Measurements from ENCODE around the gene SLC7A5. TPM values are rescaled to one million over a fixed set of nuclear protein-coding genes. Genes with fewer than 3 reads are reported as not detected.

The SLC7A5 gene
- total and polyA plus RNA-seq, 2 of the 13 experiments (the other 11 are each of a cell fraction or from before 2014, with no cell fraction given): 79.6 to 155 TPM

DNA sequence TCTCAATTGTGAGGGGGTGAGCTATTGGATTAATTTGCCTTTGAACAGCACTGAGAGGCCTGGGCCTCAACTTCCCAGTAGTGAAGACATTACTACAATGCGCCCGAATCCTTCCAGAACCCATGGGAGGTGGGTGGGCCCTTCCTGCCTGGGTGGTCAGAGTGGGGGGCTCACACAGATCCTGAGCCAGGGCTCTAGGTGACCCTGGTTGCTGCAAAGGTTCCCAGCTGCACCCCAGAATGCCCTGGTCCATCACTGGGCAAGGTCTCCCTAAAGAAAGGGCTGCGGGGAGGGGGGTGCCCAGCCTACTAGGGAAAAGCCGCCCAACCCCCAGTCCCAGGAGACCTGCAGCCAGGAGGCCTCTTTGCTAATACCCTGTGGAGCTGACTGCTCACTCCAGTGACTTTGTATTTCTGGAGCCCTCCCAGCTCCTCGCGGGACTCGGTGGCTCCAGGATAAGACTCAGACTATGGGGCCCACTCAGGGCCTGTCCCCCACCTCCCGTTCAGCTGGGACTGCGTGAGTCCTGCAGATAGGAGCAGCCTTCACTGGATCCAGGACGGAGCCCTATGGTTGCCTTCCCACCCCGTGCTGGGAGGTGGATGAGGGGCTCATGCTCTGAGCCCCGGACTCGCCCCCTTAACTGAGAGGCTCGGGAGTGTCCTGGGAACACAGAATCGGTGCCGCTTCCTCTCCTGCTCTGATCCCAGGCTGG is 40.2 kb downstream of the SLC7A5 start:
- FAIRE-seq (no peak), DNase-seq (ENCODE audit: low spot score) (no peak), ATAC-seq (peak; percentile 6)
- no peak overlapping the region for H3K4me3 ChIP-seq (replicated peaks in 1 of 3; ENCODE audit: insufficient read depth in 1 of 3, low read depth in 2 of 3, low read length in 3 of 3)
- BruUV-seq (replicated peaks): no TSS peak
- H3K9ac ChIP-seq (ENCODE audit: insufficient read depth, low read depth, low read length): no peak overlapping the region
- peaks cover 37 to 39% of the 10 kb centered on the region in 2 experiments for H3K36me3 ChIP-seq (replicated peaks in 1 of 2; ENCODE audit: control insufficient read depth in 1 of 2, insufficient read depth in 2 of 2, low read length in 2 of 2)
- 91% methylated on average over 8 of the region's 16 CpGs for WGBS (ENCODE audit: low lambda C conversion rate)
- ChIA-PET CTCF (ENCODE audit: low intra/inter-chr PET ratio, low total read pairs) (interaction anchor here (0.7 kb wide), 1 partner anchor 50 kb away, joined by 3 read pairs; no protein-coding TSS in a partner anchor), POLR2A (interaction anchor here (0.8 to 3.5 kb wide), 6 partner anchors 14 to 42 kb away, joined by 3 to 20 read pairs (median 4); no protein-coding TSS in a partner anchor)
- H4K20me1 ChIP-seq (ENCODE audit: insufficient read depth, low read length): no peaks in the 10 kb centered on the region; the same call in 1 of the 2 replicates
- H3K4me2 ChIP-seq (ENCODE audit: low read depth, low read length): no peak overlapping the region
- H3K4me1 ChIP-seq (ENCODE audit: insufficient read depth, low read length): peaks cover 47% of the 10 kb centered on the region
- in situ Hi-C loops (cut with HindIII; ENCODE audit: extremely low pct_ligation_motif_present, low pct_unique_long_range_greater_than_20kb) (no loop called here), intact Hi-C loops (cut with micrococcal nuclease; ENCODE audit: unreplicated experiment) (loop anchor here (5.0 kb wide), 1 partner anchor 52 kb away; no protein-coding TSS in a partner anchor)
- H3K27ac ChIP-seq (ENCODE audit: extremely low read length, insufficient read depth, low read length): no peak overlapping the region
- peaks cover 4 to 16% of the 10 kb centered on the region in 2 experiments; a peak in 4 of 5 replicates for H3K27me3 ChIP-seq (ENCODE audit: control insufficient read depth in 1 of 2, insufficient read depth in 2 of 2, low read length in 2 of 2)
- no peaks in the 10 kb centered on the region for H3K9me3 ChIP-seq (ENCODE audit: low read length)
- no peaks in the 10 kb centered on the region for H3K79me2 ChIP-seq (ENCODE audit: insufficient read depth, low read length)
- no peak overlapping the region for H2AFZ ChIP-seq (ENCODE audit: low read length)
- TF ChIP-seq POLR2G (IDR thresholded peaks at IDR 0.05; ENCODE audit: low read depth, low read length): peak; percentile 40
- peak; percentile 45 for TF ChIP-seq POLR2AphosphoS5 (IDR thresholded peaks at IDR 0.05; ENCODE audit: low read depth, low read length)
- 0 out of 2 replicates have a peak, but pooled peaks have one; percentile 27 for TF ChIP-seq PHF20 (CRISPR knock-in tag; IDR thresholded peaks at IDR 0.05)
- TF ChIP-seq, protein P1, sequence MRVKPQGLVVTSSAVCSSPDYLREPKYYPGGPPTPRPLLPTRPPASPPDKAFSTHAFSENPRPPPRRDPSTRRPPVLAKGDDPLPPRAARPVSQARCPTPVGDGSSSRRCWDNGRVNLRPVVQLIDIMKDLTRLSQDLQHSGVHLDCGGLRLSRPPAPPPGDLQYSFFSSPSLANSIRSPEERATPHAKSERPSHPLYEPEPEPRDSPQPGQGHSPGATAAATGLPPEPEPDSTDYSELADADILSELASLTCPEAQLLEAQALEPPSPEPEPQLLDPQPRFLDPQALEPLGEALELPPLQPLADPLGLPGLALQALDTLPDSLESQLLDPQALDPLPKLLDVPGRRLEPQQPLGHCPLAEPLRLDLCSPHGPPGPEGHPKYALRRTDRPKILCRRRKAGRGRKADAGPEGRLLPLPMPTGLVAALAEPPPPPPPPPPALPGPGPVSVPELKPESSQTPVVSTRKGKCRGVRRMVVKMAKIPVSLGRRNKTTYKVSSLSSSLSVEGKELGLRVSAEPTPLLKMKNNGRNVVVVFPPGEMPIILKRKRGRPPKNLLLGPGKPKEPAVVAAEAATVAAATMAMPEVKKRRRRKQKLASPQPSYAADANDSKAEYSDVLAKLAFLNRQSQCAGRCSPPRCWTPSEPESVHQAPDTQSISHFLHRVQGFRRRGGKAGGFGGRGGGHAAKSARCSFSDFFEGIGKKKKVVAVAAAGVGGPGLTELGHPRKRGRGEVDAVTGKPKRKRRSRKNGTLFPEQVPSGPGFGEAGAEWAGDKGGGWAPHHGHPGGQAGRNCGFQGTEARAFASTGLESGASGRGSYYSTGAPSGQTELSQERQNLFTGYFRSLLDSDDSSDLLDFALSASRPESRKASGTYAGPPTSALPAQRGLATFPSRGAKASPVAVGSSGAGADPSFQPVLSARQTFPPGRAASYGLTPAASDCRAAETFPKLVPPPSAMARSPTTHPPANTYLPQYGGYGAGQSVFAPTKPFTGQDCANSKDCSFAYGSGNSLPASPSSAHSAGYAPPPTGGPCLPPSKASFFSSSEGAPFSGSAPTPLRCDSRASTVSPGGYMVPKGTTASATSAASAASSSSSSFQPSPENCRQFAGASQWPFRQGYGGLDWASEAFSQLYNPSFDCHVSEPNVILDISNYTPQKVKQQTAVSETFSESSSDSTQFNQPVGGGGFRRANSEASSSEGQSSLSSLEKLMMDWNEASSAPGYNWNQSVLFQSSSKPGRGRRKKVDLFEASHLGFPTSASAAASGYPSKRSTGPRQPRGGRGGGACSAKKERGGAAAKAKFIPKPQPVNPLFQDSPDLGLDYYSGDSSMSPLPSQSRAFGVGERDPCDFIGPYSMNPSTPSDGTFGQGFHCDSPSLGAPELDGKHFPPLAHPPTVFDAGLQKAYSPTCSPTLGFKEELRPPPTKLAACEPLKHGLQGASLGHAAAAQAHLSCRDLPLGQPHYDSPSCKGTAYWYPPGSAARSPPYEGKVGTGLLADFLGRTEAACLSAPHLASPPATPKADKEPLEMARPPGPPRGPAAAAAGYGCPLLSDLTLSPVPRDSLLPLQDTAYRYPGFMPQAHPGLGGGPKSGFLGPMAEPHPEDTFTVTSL (CRISPR knock-in tag; IDR thresholded peaks at IDR 0.05; ENCODE audit: borderline replicate concordance): no peak
- peak; percentile 10; the same call in 1 of the 2 replicates for TF ChIP-seq ZNF274 (CRISPR knock-in tag; IDR thresholded peaks at IDR 0.05)
- TF ChIP-seq PTBP1 (IDR thresholded peaks at IDR 0.05; ENCODE audit: low read depth, low read length, poor library complexity, severe bottlenecking): peak; percentile 63
- TF ChIP-seq, protein P2, sequence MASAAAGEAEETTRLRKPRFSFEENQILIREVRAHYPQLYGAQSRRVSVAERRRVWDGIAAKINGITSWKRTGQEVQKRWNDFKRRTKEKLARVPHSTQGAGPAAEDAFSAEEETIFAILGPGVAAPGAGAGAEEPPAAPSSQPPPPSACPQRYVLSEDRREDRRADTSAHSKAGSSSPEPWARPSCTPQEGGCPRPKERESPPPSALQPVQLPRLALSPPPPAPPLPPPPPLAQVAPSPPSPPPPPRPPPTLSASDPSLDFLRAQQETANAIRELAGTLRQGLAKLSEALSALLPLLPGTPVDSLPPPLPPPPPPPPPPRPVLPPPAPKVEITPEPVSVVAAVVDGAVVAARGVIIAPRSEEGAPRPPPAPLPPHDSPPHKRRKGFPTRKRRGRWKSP (CRISPR knock-in tag; IDR thresholded peaks at IDR 0.05): peak; percentile 31; the same call in 1 of the 2 replicates
- TF ChIP-seq KDM3A (CRISPR knock-in tag; IDR thresholded peaks at IDR 0.05; ENCODE audit: low read depth): peak; percentile 58; the same call in 1 of the 2 replicates
- no peak for TF ChIP-seq NFATC3 (CRISPR knock-in tag; IDR thresholded peaks at IDR 0.05)
- TF ChIP-seq ZNF772 (CRISPR knock-in tag; IDR thresholded peaks at IDR 0.05): 0 out of 2 replicates have a peak, but pooled peaks have one; percentile 25
- no peak for TF ChIP-seq TAF1 (CRISPR knock-in tag; IDR thresholded peaks at IDR 0.05)
- peak; percentile 11; the same call in 1 of the 2 replicates for TF ChIP-seq POLR2AphosphoS2 (IDR thresholded peaks at IDR 0.05; ENCODE audit: low read depth, low read length)
- TF ChIP-seq, protein P3, sequence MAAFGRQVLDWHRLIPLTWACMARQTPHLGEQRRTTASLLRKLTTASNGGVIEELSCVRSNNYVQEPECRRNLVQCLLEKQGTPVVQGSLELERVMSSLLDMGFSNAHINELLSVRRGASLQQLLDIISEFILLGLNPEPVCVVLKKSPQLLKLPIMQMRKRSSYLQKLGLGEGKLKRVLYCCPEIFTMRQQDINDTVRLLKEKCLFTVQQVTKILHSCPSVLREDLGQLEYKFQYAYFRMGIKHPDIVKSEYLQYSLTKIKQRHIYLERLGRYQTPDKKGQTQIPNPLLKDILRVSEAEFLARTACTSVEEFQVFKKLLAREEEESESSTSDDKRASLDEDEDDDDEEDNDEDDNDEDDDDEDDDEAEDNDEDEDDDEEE (CRISPR knock-in tag; IDR thresholded peaks at IDR 0.05): no peak
- TF ChIP-seq RBM22 (optimal IDR thresholded peaks at IDR 0.05; ENCODE audit: low read length): peak; percentile 81
- peak in 1 of 2 experiments; percentile 5; a peak in 1 of 4 replicates for TF ChIP-seq POLR2A (IDR thresholded peaks at IDR 0.05; ENCODE audit: insufficient read depth in 1 of 2, low read depth in 2 of 2, low read length in 2 of 2)
- TF ChIP-seq GABPB1 (CRISPR knock-in tag; IDR thresholded peaks at IDR 0.05): 0 out of 2 replicates have a peak, but pooled peaks have one; percentile 9
